ENCODE results near the gene TRAF3.
"Not testable (repeated sequence)": the region's sequence is repeated elsewhere in the genome, so short reads cannot be mapped to it uniquely, and the experiment has no call there.

TRAF3 gene

GRCh38 chr14:102892651-102893050, 115.4 kb downstream of the TRAF3 start:
- DNase-seq (ENCODE audit: low spot score): no peak

- DNase-seq (ENCODE audit: low spot score): no peak
Measured at GRCh38 chr14:102893452-102893851, 116.2 kb downstream of the TRAF3 start.

- not testable (repeated sequence) for DNase-seq (ENCODE audit: low spot score)
Measured at GRCh38 chr14:102896735-102897134, 119.5 kb downstream of the TRAF3 start.

GRCh38 chr14:102897299-102898027, 120.2 kb downstream of the TRAF3 start:
- DNase-seq (ENCODE audit: low spot score): no peak

- DNase-seq (ENCODE audit: low spot score): no peak
Measured at GRCh38 chr14:102898298-102898697, 121.0 kb downstream of the TRAF3 start.

- DNase-seq (ENCODE audit: low spot score): no peak
Measured at GRCh38 chr14:102898776-102899515, 121.7 kb downstream of the TRAF3 start.

GRCh38 chr14:102899516-102899900, 122.3 kb downstream of the TRAF3 start:
- no peak for DNase-seq (ENCODE audit: low spot score)

- DNase-seq (ENCODE audit: low spot score): peak; percentile 61
Measured at GRCh38 chr14:102900631-102901571, 123.7 kb downstream of the TRAF3 start.

GRCh38 chr14:102901633-102902032, 124.4 kb downstream of the TRAF3 start:
- peak; percentile 83 for DNase-seq (ENCODE audit: low spot score)

- no peak for DNase-seq (ENCODE audit: low spot score)
Measured at GRCh38 chr14:102902086-102902485, 124.8 kb downstream of the TRAF3 start.

- no peak for DNase-seq (ENCODE audit: low spot score)
Measured at GRCh38 chr14:102902523-102903247, 125.4 kb downstream of the TRAF3 start.

- no peak for DNase-seq (ENCODE audit: low spot score)
Measured at GRCh38 chr14:102903248-102903888, 126.1 kb downstream of the TRAF3 start.

- no peak for DNase-seq (ENCODE audit: low spot score)
Measured at GRCh38 chr14:102903889-102904512, 126.8 kb downstream of the TRAF3 start.

GRCh38 chr14:102905116-102906108, 128.2 kb downstream of the TRAF3 start:
- no peak for DNase-seq (ENCODE audit: low spot score)

GRCh38 chr14:102906616-102907302, 129.5 kb downstream of the TRAF3 start:
- DNase-seq (ENCODE audit: low spot score): no peak

GRCh38 chr14:102907303-102907844, 130.1 kb downstream of the TRAF3 start:
- no peak for DNase-seq (ENCODE audit: low spot score)

GRCh38 chr14:102907980-102908730, 130.9 kb downstream of the TRAF3 start:
- no peak for DNase-seq (ENCODE audit: low spot score)

Data from NAMALWA (cell line).